Activated CD4-positive, alpha-beta T cell treated with anti-CD3 and anti-CD28 coated beads, Interleukin-2, amount 50 U/mL, for 24 hours (primary cell): ENCODE results near the gene PILRA.
"Not testable (repeated sequence)": the region's sequence is repeated elsewhere in the genome, so short reads cannot be mapped to it uniquely, and the experiment has no call there.

Experiments used
- DNase-seq, 2 donors: peaks; one replicate each; pipeline ENCODE4 v3.0.0-alpha.2; 2020; ENCODE audit warnings: low read depth in 1 of 2, low spot score in 1 of 2

The PILRA gene

DNA sequence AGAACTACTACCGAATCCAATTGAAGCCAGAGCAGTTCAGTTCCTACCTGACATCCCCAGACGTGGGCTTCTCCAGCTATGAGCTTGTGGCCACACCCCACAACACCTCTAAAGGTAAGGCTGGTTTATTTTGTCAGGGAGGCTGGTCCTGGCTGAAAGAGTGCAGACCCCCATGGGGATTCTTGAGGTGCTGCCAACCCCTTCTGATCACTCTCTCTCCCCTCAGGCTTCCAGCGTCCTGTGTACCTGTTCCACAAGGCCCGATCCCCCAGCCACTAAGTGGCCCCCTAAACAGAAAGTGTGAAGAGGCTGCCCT lies 59.9 kb downstream of the PILRA start:
- DNase-seq = no peak

DNA sequence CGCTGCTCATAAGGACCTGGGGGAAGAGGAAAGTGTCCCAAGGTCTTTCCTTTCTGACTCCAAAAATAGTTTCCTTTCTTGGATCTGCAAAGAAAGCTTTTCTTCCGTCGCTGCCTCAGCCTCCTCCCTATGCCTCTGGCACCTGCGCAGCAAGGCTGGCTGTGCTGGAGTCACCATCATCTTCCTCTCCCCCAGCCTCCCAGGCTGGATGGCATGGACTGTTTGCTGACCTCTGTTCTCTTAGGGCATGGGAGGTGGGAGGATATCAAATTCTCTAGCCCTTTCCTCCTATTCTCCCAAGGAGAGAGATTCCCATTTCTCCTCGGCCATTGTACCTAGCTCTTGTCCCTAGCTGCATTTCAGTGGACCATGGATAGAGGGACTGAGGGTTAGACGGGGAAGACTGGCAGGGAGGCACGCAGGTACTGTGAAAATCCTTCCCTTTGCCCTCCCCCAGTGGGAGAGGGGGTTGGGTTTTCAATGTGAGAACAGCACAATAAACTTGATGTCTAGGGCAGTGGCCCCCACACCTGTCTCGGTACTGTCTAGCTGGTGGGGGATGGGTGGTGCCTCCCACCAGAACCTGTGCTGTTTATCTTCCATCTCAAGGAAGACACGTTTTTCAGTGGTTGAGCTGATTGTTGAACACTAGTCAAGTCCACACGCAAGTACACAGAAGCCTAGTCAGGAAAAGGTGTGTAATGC lies 60.5 kb downstream of the PILRA start:
- no peak for DNase-seq

DNA sequence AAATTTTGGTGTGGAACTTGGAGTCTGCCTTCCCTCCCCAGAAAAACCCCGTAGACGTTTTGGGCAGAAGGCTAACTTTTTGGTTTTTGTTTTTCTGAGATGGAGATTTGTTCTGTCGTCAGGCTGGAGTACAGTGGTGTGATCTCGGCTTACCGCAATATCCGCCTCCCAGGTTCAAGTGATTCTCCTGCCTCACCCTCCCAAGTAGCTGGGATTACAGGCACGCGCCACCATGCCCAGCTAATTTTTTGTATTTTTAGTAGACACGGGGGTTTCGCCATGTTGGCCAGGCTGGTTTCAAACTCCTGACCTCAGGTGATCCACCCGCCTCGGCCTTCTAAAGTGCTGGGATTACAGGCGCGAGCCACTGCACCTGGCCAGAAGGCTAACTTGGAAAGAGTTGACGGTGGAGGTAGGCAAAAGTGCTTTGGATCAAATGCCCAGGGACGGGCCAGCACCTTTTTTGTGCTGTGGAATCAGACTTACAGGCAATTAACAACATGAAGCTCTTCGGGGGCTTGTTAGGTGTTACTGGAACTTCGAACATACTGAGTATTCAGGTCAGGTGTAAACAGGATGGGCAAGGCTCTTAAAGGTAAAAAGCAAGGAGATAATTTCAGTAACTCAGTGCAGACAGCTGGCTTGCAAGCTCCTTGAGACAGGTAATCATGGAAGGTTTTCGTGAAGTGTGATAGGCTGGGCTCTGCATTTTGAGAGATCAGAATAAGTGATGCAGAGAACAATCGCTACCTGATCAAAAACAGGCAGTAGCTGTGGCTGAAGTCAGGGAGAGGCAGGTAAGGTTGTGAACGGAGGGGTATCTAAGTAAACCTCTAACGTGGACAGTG lies 61.2 kb downstream of the PILRA start:
- DNase-seq = no peak

DNA sequence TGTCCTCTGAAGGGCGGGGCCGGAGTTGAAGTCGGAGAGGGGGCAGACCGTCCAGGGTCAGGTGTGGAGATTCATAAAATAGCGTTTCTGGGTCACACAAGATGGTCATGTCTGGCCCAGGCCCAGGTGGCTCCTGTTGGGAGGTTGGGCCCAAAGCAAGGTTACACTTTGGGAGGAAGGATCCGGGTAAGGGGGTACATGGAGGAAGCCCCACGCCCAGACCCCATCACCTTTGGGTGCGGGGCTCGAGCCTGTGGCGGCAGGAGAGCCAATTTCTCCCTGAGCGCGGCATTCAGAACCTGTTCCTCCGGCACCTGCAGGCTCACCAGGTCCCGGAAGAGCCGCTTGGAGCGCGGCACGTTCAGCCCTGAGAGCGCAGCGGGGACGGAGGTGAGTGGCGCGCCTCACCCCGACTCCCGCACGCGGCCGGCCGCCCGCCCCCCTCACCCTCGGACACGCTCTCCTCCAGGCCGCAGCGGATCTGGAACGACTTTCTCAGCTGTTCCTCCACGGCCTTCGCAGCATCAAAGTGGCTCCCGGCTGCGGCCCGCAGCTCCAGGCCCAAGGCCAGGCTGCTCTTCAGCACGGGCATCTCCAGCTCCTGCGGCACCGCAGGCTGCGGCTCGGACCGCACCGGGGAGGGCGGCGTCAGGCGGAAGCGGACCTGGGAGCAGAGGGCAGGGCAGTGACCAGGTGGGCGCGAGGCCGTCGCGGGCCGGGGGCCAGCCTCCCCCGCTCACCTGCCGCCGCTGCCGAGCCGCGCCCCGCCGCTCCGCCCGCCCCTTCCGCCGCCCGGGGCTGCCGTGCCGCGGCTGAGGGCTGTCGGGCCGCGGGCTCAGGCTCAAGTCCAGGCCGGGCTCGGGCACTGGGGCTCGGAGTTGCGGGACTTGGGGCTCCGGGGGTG lies 62.4 kb downstream of the PILRA start:
- DNase-seq = no peak

- DNase-seq = no peak
Observed at GRCh38 chr7:100437150-100438100, 64.1 kb downstream of the PILRA start.

DNA sequence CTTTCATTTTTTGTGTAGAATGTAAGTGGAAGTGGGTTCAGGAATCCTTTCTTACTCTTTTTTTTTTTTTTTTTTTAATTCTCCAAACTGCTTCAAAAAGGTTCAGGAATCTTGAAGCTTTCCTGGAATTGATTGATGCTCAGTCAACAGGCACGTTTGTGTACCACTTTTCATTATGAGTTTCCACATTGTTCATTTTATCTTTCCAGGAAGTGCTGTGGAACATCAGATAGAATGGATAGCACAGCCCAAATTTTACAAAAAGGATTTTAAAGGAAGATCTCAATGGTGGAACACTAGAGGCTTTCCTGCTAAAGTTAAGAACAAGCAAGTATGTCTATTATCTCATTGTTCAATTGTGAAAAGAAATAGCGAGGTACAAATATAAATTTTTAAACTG lies 64.9 kb downstream of the PILRA start:
- DNase-seq = no peak

GRCh38 chr7:100438731-100439130 lies 65.4 kb downstream of the PILRA start:
- not testable (repeated sequence) for DNase-seq

DNA sequence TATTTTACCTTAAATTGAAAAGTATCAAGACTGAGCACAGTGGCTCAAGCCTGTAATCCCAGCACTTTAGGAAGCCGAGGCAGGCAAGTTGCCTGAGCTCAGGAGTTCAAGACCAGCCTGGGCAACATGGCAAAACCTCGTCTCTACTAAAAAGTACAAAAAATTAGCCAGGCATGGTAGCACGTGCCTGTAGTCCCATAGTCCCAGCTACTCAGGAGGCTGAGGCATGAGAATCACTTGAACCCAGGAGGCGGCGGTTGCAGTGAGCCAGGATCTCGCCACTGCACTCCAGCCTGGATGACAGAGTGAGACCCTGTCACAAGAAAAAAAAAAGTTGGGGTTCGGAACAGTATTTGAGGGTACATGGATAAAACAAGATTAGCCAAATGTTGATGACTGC lies 66.0 kb downstream of the PILRA start:
- not testable (repeated sequence) for DNase-seq

DNA sequence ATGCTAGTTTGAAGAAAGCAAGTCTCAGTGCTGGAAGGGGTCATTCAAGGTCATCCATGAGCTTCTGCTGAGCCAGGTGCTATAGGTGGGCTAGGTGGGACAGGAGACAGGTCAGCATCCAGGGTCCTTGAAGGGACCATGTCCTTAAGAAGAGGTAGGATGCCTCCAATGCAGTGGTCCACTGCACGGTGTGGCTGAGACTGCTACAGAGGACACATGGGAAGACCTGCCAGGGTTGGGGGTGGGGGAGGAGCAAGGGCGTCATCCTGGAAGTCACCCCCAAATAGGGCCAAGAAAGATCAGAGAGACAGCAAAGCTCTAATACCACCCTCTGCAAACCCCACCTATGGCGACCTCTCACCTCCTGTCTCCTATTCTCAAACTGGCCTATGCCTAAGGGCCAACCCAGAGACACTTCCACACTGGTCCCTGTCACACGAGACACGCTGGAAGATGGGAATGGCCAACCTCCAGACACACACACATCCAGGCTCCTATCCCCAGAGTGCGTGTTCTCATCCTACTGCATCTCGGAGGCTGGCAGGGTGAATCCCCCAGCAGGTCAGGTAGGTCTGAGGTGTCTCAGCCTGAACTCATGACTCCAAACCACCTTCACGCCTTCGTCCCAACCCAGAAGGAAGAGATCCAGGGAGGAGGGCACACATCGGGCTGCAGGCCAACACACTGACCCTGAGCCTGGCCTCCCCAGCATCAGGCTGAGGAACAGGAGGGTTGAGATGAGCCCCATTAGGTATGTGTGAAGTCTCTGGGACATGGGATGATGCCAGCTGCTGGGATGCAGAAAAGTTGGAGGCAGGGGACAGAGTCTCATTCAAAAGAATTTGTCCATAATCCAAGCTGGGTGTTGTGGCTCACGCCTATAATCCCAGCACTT lies 68.6 kb downstream of the PILRA start:
- DNase-seq = no peak

DNA sequence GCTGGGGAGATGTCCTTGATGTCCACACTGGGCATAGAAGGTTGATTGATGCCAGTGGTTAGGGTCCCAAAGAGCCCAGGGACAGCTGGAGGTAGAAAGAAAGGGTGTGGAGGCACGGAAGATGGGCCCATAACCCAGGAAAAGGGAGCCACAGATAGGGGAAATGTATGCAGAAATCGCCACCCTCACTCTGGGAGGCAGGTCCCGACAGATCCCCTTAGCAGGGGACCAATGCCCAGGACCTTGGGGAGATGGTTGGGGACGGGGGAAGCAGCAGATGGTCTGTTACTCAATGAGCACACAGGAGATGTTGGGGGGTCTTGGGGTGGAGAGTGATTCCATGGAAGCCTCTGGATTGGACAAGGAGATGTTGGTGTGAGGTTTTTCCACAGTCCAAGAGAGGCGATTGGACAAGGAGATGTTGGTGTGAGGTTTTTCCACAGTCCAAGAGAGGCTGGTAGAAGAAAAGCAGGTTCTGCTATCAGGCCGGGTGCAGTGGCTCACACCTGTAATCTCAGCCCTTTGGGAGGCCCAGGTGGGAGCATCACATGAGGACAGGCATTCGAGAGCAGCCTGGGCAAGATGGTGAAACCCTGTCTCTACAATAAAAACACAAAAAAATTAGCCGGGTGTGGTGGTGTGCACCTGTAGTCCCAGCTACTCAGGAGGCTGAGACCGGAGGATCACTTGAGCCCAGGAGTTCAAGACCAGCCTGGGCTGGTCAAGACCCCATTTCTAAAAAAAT lies 70.0 kb downstream of the PILRA start:
- DNase-seq = no peak

GRCh38 chr7:100444311-100445278 lies 71.3 kb downstream of the PILRA start:
- no peak for DNase-seq

DNA sequence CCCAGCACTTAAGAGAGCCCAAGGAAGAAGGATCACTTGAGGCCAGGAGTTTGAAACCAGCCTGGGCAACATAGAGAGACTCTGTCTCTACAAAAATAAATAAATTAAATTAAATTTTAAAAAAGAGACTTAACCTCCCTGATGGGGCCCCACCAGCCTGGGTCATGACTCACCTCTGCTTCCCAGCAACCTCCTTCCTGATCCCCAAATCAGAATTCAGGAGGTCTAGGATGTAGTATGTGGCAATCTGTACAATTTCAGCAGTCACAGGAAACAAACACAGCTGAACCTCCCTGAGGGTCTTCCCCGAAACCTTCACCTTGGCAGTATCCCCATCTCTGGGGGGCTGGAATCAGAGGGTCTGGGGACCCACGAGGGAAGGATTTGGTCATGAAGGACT lies 72.8 kb downstream of the PILRA start:
- no peak for DNase-seq

GRCh38 chr7:100447363-100447762 lies 74.1 kb downstream of the PILRA start:
- DNase-seq = not testable (repeated sequence)

DNA sequence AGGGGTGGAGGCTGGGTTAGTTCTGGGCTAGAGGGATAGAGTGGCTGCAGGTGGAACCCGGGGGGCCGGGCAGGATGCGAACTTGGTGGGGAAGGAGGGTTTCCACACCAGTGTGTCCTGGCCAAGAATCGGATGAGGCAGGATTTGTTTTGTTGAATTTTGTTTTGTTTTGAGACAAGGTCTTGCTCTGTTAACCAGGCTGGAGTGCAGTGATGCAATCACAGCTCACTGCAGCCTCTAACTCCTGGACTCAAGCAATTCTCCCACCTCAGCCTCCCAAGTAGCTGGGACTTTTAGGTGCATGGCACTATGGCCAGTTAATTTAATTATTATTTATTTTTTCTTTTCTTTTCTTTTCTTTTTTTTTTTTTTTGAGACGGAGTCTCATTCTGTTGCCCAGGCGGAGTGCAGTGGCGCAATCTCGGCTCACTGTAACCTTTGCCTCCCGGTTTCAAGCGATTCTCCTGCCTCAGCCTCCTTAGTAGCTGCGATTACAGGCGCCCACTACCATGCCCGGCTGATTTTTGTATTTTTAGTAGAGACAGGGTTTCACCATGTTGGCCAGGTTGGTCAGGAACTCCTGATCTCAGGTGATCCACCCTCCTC lies 76.0 kb downstream of the PILRA start:
- no peak for DNase-seq
